Measurements from ENCODE around the gene SNX32.
"Not testable (repeated sequence)": the region's sequence is repeated elsewhere in the genome, so short reads cannot be mapped to it uniquely, and the experiment has no call there.

Gene SNX32

DNA sequence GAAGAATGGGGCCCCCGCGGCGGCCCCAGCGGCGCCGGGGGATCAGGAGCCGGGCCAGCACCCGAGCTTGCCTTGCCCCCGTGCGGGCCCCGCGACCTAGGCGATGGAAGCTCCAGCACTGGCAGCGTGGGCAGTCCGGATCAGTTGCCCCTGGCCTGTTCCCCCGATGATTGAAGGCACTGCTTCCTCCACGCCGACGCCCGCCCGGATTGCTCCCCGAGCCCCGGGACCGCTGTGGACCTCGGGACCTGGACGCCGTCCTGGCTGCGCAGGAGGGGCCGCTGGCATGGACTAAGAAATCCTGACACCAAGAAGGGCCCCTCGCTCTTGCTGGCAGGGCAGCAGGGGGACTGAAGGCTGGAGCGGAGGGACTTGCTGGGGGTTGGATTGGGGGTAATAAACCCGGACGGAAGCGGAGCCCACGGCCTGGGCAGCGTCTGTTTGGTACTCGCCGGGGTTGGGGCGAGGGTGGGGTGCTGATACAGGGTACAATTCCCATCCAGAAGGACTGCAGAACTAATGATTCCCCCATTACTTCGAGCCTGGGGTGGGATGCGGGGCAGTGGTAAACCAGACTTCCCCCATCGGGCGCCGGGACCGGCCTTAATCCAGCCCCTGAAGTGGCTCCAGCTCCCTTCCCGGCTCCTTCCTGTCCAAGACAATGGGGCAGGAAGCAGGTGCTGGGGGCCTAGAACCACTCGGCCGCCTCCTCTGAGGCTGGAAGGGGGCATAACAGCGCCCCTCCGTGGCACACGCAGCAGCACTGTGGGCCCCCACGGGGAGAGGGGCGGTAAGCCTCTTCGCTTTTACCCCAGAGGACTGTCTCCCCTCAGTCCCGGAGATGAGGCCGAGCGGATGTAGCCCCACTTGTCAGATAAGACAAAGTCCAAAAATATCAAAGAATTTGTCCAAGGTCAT lies 57.7 kb downstream of the SNX32 start:
- Histone ChIP-seq H3K27me3 (ENCODE audit: insufficient read depth, low read length) (no peaks in the 10 kb centered on the region), H2AFZ (ENCODE audit: low read length, unreplicated experiment) (no peak overlapping the region), H3K36me3 (ENCODE audit: insufficient read depth, low read length) (peaks cover 19% of the 10 kb centered on the region; the same call in 1 of the 2 replicates), H3K4me1 (ENCODE audit: control insufficient read depth, insufficient read depth, low read length, unreplicated experiment) (peaks cover 52% of the 10 kb centered on the region), H3K27ac (ENCODE audit: low read depth, low read length) (peak overlapping the region; percentile 95), H3K79me2 (ENCODE audit: control insufficient read depth, insufficient read depth, low read length, unreplicated experiment) (peaks cover 38% of the 10 kb centered on the region), H3K4me3 (ENCODE audit: low read depth, low read length) (peak overlapping the region; percentile 86)

GRCh38 chr11:65892137-65892540 lies 58.4 kb downstream of the SNX32 start:
- Histone ChIP-seq H3K79me2 (ENCODE audit: control insufficient read depth, insufficient read depth, low read length, unreplicated experiment) (peaks cover 39% of the 10 kb centered on the region), H3K4me1 (ENCODE audit: control insufficient read depth, insufficient read depth, low read length, unreplicated experiment) (peaks cover 52% of the 10 kb centered on the region), H3K4me3 (ENCODE audit: low read depth, low read length) (peak overlapping the region; percentile 86), H3K36me3 (ENCODE audit: insufficient read depth, low read length) (peaks cover 26% of the 10 kb centered on the region; the same call in 1 of the 2 replicates), H3K27ac (ENCODE audit: low read depth, low read length) (peak overlapping the region; percentile 95)
- H2AFZ ChIP-seq (ENCODE audit: low read length, unreplicated experiment); H3K27me3 ChIP-seq (ENCODE audit: insufficient read depth, low read length): not testable (repeated sequence)

DNA sequence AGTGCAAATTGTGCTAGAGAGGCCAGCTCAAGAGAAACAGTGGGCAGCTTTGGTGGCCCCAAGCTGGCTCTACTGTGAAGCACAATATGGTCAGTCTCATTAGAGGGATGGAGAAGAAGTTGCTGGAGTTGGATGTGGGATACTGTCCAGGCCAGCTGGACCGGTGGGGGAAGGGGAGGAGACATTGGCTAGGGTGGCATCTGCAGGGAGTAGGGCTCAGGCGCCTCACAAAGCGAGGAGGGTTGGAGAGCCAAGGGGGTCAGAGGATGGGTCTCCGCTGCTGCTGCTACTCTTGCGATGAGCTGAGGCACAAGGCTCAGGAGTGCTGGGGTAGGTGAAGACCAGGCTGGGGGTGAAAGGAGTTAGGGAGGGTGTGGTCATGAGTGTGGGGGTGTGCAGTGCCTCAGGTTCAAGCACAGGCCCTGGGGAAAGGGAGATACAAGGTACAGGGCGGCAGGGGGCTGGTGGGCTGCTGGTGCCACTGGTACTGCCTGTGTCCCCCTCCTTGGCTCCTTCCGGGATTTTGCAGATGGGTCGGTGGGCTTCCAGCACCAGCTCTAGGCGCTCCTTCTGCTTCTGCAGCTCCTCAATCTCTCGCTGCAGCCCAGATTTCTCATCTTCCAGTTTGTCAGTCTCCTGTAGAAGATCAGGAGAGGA lies 59.0 kb downstream of the SNX32 start:
- peaks cover 56% of the 10 kb centered on the region for H3K4me1 ChIP-seq (ENCODE audit: control insufficient read depth, insufficient read depth, low read length, unreplicated experiment)

GRCh38 chr11:65894034-65894591 lies 60.4 kb downstream of the SNX32 start:
- Histone ChIP-seq H3K36me3 (ENCODE audit: insufficient read depth, low read length) (peaks cover 40% of the 10 kb centered on the region), H3K4me1 (ENCODE audit: control insufficient read depth, insufficient read depth, low read length, unreplicated experiment) (peaks cover 56% of the 10 kb centered on the region), H3K4me3 (ENCODE audit: low read depth, low read length) (peak overlapping the region; percentile 30; the same call in 1 of the 2 replicates), H2AFZ (ENCODE audit: low read length, unreplicated experiment) (no peak overlapping the region), H3K27ac (ENCODE audit: low read depth, low read length) (peak overlapping the region; percentile 95), H3K27me3 (ENCODE audit: insufficient read depth, low read length) (no peaks in the 10 kb centered on the region), H3K79me2 (ENCODE audit: control insufficient read depth, insufficient read depth, low read length, unreplicated experiment) (peaks cover 54% of the 10 kb centered on the region)

More for the DNA sequence above, 59.0 kb downstream of the SNX32 start:
- H3K27me3 ChIP-seq (ENCODE audit: insufficient read depth, low read length), result no peaks in the 10 kb centered on the region
- peak overlapping the region; percentile 95 for H3K27ac ChIP-seq (ENCODE audit: low read depth, low read length)
- H2AFZ ChIP-seq (ENCODE audit: low read length, unreplicated experiment), result no peak overlapping the region
- H3K79me2 ChIP-seq (ENCODE audit: control insufficient read depth, insufficient read depth, low read length, unreplicated experiment), result peaks cover 40% of the 10 kb centered on the region
- peak overlapping the region; percentile 86 for H3K4me3 ChIP-seq (ENCODE audit: low read depth, low read length)
- peaks cover 31% of the 10 kb centered on the region; the same call in 1 of the 2 replicates for H3K36me3 ChIP-seq (ENCODE audit: insufficient read depth, low read length)

- peaks cover 40% of the 10 kb centered on the region for H3K36me3 ChIP-seq (ENCODE audit: insufficient read depth, low read length)
- peak overlapping the region; percentile 91 for H3K27ac ChIP-seq (ENCODE audit: low read depth, low read length)
- peak overlapping the region; percentile 85 for H3K4me3 ChIP-seq (ENCODE audit: low read depth, low read length)
These were observed 61.8 kb downstream of the SNX32 start for GRCh38 chr11:65895482-65895981.

GRCh38 chr11:65896034-65896999 lies 62.6 kb downstream of the SNX32 start:
- peaks cover 69% of the 10 kb centered on the region for H3K79me2 ChIP-seq (ENCODE audit: control insufficient read depth, insufficient read depth, low read length, unreplicated experiment)
- H3K4me1 ChIP-seq (ENCODE audit: control insufficient read depth, insufficient read depth, low read length, unreplicated experiment), result peaks cover 56% of the 10 kb centered on the region

More at GRCh38 chr11:65895482-65895981, 61.8 kb downstream of the SNX32 start:
- Histone ChIP-seq H3K79me2 (ENCODE audit: control insufficient read depth, insufficient read depth, low read length, unreplicated experiment) (peaks cover 64% of the 10 kb centered on the region), H3K27me3 (ENCODE audit: insufficient read depth, low read length) (no peaks in the 10 kb centered on the region), H3K4me1 (ENCODE audit: control insufficient read depth, insufficient read depth, low read length, unreplicated experiment) (peaks cover 49% of the 10 kb centered on the region), H2AFZ (ENCODE audit: low read length, unreplicated experiment) (no peak overlapping the region)

GRCh38 chr11:65897020-65897471 lies 63.3 kb downstream of the SNX32 start:
- peaks cover 40% of the 10 kb centered on the region for H3K36me3 ChIP-seq (ENCODE audit: insufficient read depth, low read length)
- H3K4me1 ChIP-seq (ENCODE audit: control insufficient read depth, insufficient read depth, low read length, unreplicated experiment), result peaks cover 62% of the 10 kb centered on the region
- H3K79me2 ChIP-seq (ENCODE audit: control insufficient read depth, insufficient read depth, low read length, unreplicated experiment), result peaks cover 75% of the 10 kb centered on the region
- no peaks in the 10 kb centered on the region for H3K27me3 ChIP-seq (ENCODE audit: insufficient read depth, low read length)
- H3K27ac ChIP-seq (ENCODE audit: low read depth, low read length), result peak overlapping the region; percentile 91
- H2AFZ ChIP-seq (ENCODE audit: low read length, unreplicated experiment), result no peak overlapping the region
- H3K4me3 ChIP-seq (ENCODE audit: low read depth, low read length), result peak overlapping the region; percentile 85

More at GRCh38 chr11:65896034-65896999, 62.6 kb downstream of the SNX32 start:
- peaks cover 40% of the 10 kb centered on the region for H3K36me3 ChIP-seq (ENCODE audit: insufficient read depth, low read length)
- peak overlapping the region; percentile 91 for H3K27ac ChIP-seq (ENCODE audit: low read depth, low read length)
- no peaks in the 10 kb centered on the region for H3K27me3 ChIP-seq (ENCODE audit: insufficient read depth, low read length)
- no peak overlapping the region for H2AFZ ChIP-seq (ENCODE audit: low read length, unreplicated experiment)
- H3K4me3 ChIP-seq (ENCODE audit: low read depth, low read length), result peak overlapping the region; percentile 85

DNA sequence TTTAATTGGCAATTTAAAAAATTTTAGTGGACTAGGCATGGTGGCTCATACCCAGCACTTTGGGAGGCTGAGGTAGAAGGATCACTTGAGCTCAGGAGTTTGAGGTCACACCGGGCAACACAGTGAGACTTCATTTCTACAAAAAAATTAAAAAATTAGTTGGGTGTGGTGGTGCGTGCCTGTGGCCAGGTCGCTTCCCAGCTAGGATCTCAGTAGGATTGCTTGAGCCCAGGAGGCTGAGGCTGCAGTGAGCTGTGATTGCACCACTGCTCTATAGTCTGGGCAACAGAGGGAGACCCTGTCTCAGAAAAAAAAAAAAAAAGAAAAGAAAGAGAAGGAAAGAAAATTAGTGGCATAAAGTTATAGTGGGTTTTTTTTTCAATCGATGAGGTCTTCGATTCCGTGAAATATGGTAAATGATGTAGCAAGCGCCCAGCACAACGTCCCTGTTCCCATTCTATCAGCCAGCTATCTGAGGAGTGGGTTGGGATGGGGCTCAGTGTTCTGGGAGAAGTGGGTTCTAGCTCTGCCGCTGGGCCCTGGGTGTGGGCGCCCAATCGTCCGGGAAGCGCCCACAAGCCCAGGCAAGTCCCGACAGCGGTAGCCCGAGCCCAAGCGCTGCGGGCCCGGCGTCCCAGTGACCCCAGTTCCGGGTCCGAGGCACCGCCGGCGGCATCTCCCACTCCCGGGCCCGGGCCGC lies 65.0 kb downstream of the SNX32 start:
- H3K27ac ChIP-seq (ENCODE audit: low read depth, low read length), result peak overlapping the region; percentile 91
- H3K36me3 ChIP-seq (ENCODE audit: insufficient read depth, low read length), result peaks cover 36% of the 10 kb centered on the region
- no peak overlapping the region for H2AFZ ChIP-seq (ENCODE audit: low read length, unreplicated experiment)
- peak overlapping the region; percentile 85 for H3K4me3 ChIP-seq (ENCODE audit: low read depth, low read length)
- H3K4me1 ChIP-seq (ENCODE audit: control insufficient read depth, insufficient read depth, low read length, unreplicated experiment), result peaks cover 63% of the 10 kb centered on the region
- H3K27me3 ChIP-seq (ENCODE audit: insufficient read depth, low read length), result no peaks in the 10 kb centered on the region
- peaks cover 69% of the 10 kb centered on the region for H3K79me2 ChIP-seq (ENCODE audit: control insufficient read depth, insufficient read depth, low read length, unreplicated experiment)

- no peaks in the 10 kb centered on the region for H3K27me3 ChIP-seq (ENCODE audit: insufficient read depth, low read length)
- H3K27ac ChIP-seq (ENCODE audit: low read depth, low read length), result peak overlapping the region; percentile 91
- H3K4me1 ChIP-seq (ENCODE audit: control insufficient read depth, insufficient read depth, low read length, unreplicated experiment), result peaks cover 58% of the 10 kb centered on the region
- peaks cover 63% of the 10 kb centered on the region for H3K79me2 ChIP-seq (ENCODE audit: control insufficient read depth, insufficient read depth, low read length, unreplicated experiment)
- no peak overlapping the region for H2AFZ ChIP-seq (ENCODE audit: low read length, unreplicated experiment)
- H3K4me3 ChIP-seq (ENCODE audit: low read depth, low read length), result peak overlapping the region; percentile 85
- peaks cover 31% of the 10 kb centered on the region for H3K36me3 ChIP-seq (ENCODE audit: insufficient read depth, low read length)
These were observed 65.8 kb downstream of the SNX32 start for GRCh38 chr11:65899356-65900124.

All from ACC112 (cell line).